ENCODE measurements around the gene LMAN2.
"Not testable (repeated sequence)": the region's sequence is repeated elsewhere in the genome, so short reads cannot be mapped to it uniquely, and the experiment has no call there.

LMAN2 gene

GRCh38 chr5:177378884-177379883, 27.7 kb upstream of the LMAN2 start:
- no peak for DNase-seq

DNA sequence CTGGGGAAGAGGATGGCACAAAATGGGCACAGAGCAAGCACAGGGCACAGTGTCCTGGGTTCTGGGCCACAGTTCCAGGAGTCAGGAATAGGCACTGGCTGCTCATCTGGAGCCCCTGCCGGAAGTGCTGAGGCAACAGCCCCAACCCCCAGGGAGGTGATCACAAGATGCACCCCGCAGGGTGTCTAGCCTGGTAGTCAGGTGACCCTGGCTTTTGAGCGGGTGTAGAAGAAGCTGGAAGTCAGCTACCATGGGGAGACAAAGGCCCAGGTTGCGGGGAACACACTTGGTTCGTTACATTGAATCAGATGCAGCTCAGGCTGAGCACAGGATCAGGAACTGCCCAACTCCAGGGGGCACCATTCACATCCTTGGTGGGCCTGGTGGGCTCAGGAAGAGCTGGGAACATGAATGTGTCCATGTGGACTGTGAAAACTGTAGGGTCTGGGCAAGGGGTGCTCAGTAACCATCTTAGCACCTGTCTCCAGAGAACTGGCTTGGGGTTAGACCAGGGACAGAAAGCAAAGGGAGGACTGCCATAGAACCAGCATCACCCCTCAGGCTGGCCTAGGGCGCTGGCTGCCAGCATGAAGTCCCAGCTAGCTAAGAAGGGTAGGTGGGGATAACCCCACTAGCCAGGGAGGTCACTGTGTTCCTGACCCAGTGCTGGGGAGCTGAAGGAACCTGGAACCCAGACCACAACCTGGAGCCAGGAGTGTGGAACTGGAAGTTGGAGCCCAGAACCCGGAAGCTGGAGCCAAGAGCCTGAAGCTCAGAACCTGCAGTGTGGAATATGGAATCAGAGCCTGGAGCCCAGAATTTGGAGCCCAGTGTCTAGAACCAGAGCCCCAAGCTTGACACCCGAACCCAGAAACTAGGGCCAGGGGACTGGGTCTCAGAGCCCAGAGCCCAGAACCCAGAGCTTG, 26.6 kb upstream of the LMAN2 start:
- DNase-seq: no peak

DNA sequence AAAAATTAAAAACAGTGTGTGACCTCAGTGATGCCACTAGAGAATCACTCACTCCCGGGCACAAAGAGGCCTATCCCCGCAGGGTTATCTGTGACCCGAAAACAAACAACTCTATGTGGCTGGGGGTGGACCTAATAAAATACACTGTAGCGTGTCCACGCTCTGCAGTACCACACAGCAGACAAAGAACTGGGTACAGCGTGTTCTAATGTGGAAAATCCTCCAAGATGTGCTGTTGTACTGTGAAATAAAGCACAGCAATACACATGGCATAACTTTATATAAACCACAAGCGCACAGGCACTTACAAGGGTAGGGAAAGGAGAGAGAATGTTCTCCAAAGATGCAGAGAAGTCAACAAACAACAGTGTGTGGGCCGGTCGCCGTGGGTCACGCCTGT, 24.6 kb upstream of the LMAN2 start:
- no peak for DNase-seq

- DNase-seq: not testable (repeated sequence)
These were observed 24.0 kb upstream of the LMAN2 start for GRCh38 chr5:177375516-177375915.

DNA sequence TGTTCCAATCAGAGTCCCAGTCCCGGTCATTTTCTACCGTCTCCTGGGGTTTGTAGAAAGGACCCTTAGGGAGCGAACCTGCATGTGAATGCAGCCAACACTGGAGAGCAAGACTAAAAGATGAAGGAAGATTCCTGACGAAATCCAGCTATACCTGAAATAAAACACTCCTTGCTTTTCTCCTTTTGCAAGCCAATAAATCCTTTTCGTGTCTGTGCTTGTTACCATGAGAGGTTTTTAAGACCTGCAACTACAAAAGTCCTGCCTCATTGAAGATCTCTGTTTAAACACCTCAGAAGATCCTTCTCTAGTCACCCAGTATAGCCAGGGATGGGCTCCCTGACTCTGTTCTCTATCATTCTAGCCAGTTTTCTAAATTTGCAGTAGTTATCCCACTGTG, 22.7 kb upstream of the LMAN2 start:
- DNase-seq: no peak

DNA sequence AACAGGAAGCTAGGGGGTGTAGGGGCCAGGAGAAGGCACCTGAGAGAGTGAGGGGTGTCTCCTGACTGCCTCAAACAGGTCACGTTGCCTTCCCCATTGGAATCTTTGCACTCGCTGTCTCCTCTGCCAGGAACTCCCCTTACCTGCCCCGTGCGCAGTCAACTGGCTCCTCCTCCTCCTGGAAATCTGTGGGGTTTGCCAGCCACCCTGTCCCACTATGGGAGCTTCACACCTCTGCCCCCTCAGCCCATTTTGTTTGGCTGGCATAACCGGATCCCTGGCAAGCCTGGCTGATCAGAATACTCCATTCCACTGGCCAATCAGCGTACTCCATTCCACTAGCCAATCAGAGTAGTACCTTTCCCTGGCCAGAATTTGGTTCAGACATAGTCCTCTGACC, 22.3 kb upstream of the LMAN2 start:
- no peak for DNase-seq

- DNase-seq: no peak
These were observed 21.4 kb upstream of the LMAN2 start for GRCh38 chr5:177372910-177373309.

DNA sequence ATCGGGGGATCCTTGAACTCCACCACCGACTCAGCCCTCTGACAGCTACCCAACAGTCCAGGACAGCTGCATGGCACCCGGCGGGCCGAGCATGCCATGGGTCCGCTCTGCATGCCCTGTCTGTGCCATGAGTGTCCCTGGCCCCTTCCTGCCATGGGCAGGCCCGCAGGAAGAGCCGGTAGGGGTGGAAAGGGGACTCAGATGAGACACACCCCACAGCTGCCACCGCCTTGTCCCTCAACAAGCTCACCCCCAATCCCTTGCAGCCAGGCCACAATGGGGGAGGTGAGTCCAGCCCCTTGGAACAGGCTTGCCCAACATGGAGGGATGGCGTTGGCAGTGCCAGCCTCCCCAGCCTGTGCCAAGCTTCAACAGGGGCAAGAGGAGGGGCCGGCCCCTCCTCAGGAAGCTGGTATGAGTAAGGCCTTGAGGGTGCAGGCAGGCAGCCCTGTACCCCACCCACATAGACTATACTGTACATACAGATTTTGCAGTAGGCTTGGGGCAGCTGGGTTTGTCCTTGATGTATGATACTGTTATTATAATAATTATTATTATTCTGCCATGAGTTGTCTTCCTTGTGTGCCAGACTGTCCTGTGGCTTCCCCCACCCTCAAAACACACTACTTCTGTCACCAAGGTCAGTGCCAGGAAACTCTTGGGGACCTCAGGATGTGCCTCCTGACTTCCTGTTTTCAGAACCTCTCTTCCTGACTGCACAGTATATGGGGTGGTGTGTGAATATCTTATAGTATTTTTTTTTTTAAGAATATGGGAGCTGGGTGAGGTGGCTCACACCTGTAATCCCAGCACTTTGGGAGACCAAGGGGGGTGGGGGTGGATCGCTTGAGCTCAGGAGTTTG, 20.8 kb upstream of the LMAN2 start:
- DNase-seq: peak; percentile 65 to 70

DNA sequence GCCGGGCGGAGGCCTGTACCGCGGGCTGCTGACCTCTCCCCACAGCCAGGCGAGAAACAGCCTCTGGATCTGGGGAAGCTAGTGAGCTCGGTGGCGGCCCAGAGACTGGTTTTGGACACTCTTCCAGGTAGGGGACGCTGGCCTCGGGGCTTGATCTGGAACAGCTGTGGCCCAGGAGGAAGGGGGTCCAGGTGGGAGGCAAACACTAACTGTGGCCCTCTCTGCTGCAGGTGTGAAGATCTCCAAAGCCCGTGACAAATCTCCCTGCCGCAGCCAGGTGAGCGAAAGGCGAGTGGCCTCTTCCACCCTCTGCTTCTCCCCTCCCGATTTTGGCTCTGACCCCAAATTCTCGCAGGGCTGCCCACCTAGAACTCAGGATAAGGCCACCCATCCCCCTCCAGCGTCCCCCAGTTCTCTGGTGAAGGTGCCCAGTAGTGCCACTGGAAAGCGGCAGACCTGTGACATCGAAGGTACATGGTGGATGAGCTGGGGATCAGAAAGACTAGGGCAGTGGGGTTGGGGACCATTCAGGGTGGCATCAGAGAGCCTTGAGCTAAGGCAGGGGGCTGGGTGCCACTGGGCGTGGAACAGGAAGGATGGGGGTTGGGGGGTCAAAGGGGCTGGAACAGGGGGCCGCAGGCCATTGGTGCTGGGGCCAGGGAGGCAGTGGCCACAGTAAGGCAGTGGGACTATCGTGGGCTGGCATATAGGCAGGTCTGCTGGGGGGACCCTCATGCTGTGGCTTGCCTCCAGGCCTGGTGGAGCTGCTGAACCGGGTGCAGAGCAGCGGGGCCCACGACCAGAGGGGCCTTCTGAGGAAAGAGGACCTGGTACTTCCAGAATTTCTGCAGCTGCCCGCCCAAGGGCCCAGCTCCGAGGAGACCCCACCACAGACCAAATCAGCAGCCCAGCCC, 19.9 kb upstream of the LMAN2 start:
- DNase-seq: no peak

- peak; percentile 67 to 80 for DNase-seq
These were observed 19.1 kb upstream of the LMAN2 start for GRCh38 chr5:177370488-177371119.

GRCh38 chr5:177369645-177370440, 18.4 kb upstream of the LMAN2 start:
- DNase-seq: no peak

DNA sequence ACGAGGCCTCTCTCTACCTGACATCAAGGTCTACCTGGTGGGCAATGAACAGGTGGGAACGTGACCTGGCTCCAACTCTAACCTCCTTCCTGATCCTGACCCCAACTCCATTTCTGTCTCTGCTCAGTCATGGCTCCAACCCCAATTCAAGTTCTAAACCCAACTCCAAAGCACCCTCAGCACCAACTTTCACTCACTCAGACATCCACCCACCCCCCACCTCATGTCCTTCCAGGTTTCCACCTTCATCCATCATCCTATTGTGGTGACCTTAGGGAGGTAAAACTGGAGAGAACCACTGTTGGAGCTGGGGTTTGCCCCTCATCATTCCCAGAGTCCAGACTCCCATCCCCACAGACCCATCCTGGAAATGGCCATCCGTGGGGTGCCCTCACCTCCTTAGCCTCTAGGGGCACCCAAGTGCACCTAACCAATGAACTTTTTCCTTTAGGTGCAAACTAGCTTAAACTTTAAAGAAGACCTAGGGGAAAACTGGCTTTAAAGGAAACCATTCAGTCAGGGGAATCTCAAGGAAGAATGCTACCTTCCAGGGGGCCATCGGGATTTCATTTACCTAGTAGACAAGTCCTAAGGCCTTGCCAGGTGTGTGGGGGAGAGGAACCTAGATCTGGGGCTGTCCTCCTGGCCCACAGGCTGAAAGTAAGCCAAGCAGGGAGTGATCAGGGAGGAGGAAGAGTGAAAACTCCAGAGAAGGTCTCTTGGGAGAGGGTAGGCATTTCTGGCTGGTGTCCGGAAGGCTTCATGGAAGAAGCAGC, 17.6 kb upstream of the LMAN2 start:
- DNase-seq: peak; percentile 47 to 51

- DNase-seq: no peak
These were observed 16.8 kb upstream of the LMAN2 start for GRCh38 chr5:177367981-177368868.

GRCh38 chr5:177367323-177367848, 15.9 kb upstream of the LMAN2 start:
- peak in 1 of 2 experiments; percentile 71 for DNase-seq

DNA sequence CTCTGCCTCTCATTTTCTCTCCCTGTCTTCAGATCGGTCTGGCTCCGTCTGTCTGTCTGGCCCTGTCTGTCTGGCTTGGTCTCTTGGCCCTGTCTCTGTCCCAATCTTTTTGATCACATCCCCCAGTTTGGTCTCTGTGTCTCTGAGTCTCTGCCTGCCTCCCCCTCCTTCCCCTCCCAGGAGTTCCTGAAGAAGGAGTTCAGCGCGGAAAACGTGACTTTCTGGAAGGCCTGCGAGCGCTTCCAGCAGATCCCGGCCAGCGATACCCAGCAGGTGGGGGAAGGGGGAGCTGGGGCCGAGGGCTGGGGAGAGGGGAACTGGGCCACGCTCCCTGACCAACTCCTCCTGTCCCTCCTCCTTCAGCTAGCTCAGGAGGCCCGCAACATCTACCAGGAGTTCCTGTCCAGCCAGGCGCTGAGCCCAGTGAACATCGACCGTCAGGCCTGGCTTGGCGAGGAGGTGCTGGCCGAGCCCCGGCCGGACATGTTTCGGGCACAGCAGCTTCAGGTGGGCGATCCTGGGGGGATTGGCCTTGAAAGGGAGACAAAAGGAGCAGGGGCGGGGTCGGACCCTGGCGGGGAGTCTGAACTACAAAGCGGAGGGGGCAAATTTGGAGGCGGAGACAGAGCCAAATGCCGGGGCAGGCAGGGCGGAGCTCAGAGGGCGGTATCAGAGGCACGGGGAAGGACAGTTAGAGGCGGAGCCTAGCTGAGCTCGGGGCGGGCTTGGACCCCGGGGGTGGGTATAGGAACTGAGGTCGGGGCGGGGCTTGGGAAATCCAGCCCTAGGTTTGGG, 15.3 kb upstream of the LMAN2 start:
- DNase-seq: peak; percentile 92

DNA sequence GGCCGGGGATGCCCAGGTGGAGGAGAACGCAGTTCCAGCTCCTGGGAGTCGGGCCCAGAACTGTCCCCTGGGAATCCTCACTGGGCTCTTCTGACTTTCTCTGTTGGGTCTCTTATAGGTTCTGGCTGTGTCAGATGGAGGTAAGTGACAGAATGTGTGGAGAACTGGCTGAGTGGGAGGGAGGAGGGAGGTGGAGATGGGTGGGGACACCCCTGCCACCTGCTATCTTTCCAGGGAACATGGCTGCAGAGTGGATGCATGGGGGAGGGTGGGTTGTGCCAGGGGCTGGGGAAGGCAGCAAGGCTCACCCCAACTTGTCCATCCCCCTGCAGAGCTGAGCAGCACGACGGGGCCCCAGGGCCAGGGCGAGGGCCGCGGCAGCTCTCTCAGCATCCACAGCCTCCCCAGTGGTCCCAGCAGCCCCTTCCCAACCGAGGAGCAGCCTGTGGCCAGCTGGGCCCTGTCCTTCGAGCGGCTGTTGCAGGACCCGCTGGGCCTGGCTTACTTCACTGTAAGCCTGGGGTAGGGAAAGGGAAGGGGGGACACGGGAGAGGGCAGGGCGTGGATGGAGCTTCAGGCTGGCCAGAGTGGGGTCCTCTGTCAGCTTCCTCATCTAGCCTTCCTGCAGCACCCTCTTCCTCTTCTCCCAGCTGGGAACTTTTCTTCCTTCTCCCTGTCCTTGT, 14.5 kb upstream of the LMAN2 start:
- no peak for DNase-seq
